Measurements from ENCODE around the gene EEIG1.

The EEIG1 gene

DNA sequence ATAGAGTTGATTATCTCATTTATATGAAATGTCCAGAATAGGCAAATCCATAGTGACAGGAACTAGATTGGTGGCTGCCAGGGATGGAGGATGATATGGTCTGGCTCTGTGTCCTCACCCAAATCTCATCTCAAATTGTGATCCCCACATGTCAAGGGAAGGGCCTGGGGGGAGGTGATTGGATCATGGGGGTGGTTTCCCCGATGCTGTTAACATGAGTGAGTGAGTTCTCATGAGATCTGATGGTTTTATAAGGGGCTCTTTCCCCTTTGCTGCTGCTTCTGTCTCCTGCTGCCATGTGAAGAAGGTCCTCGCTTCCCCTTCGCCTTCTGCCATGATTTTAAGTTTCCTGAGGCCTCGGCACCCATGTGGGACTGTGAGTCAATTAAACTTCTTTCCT lies 21.4 kb downstream of the EEIG1 start:
- H3K4me3 Mint-ChIP-seq = no peak overlapping the region
- TF ChIP-seq, protein P1, sequence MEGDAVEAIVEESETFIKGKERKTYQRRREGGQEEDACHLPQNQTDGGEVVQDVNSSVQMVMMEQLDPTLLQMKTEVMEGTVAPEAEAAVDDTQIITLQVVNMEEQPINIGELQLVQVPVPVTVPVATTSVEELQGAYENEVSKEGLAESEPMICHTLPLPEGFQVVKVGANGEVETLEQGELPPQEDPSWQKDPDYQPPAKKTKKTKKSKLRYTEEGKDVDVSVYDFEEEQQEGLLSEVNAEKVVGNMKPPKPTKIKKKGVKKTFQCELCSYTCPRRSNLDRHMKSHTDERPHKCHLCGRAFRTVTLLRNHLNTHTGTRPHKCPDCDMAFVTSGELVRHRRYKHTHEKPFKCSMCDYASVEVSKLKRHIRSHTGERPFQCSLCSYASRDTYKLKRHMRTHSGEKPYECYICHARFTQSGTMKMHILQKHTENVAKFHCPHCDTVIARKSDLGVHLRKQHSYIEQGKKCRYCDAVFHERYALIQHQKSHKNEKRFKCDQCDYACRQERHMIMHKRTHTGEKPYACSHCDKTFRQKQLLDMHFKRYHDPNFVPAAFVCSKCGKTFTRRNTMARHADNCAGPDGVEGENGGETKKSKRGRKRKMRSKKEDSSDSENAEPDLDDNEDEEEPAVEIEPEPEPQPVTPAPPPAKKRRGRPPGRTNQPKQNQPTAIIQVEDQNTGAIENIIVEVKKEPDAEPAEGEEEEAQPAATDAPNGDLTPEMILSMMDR (IDR thresholded peaks at IDR 0.05; ENCODE audit: unreplicated experiment in 3 of 3) = no peak
- peaks cover 11% of the 10 kb centered on the region for H3K36me3 Mint-ChIP-seq (ENCODE audit: low read depth)
- peaks cover 2% of the 10 kb centered on the region for H3K9me3 Mint-ChIP-seq
- H3K4me1 Mint-ChIP-seq = peaks cover 56% of the 10 kb centered on the region
- peak overlapping the region in 2 of 3 experiments; percentile 27 to 59 for H3K27ac Mint-ChIP-seq
- H3K27me3 Mint-ChIP-seq (ENCODE audit: low read depth) = no peaks in the 10 kb centered on the region

DNA sequence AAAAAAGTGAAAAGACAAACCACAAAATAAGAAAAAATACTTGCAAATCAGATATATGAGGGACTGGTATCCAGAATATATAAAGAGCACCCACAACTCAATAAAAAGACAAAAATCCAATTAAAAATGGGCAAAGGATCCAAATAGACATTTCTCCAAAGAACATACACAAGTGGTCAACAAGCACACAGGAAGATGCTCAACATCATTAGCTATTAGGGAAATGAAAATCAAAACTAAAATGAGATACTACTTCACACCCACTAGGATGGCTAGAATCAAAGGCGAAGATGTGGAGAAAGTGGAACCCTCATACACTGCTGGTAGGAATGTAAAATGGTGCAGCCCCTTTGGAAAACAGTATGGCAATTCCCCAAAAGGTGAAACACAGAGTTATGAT lies 22.1 kb downstream of the EEIG1 start:
- Mint-ChIP-seq H3K36me3 (ENCODE audit: low read depth) (peaks cover 11% of the 10 kb centered on the region), H3K27ac (peak overlapping the region in 2 of 3 experiments; percentile 27 to 59), H3K27me3 (ENCODE audit: low read depth) (no peaks in the 10 kb centered on the region), H3K4me1 (peaks cover 54% of the 10 kb centered on the region), H3K4me3 (no peak overlapping the region), H3K9me3 (peaks cover 2% of the 10 kb centered on the region)
- TF ChIP-seq, protein P1 (IDR thresholded peaks at IDR 0.05; ENCODE audit: unreplicated experiment in 3 of 3) = no peak

DNA sequence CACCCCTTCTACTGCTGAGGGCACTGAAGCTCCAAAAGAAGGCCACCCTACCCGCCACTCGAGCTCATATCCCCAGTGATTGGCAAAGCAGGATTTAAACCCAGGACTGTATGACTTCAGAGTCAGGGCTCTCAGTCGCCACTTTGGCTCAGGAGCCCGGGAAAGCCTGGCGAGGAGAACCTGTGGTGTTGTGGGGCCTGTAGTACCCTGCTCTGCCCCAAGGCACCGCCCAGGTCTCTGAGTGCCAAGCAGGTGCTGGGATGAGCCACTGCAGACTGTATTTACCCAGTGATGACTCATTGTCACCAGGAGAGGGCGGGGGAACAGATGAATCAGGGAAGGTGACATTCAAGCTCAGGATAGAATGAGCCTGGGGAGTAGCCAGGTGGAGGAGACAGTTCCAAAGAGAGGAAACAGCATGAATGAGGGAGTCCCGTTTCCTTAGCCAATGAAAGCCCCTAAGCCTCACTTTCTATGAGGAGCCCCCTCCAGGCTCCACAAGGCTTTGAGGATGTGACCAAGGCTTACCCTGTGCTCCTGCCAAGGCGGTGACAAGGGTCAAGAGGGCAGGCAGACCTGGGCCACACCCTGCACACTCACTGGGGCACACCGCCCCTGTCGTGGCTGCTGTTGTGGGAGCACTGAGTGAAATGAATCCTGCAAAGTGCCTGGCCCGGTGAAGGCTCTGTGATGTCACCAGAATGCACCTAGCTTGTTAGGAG lies 25.3 kb downstream of the EEIG1 start:
- peaks cover 2% of the 10 kb centered on the region for H3K9me3 Mint-ChIP-seq
- TF ChIP-seq, protein P1 (IDR thresholded peaks at IDR 0.05; ENCODE audit: unreplicated experiment in 3 of 3) = no peak
- H3K27ac Mint-ChIP-seq = no peak overlapping the region
- H3K4me1 Mint-ChIP-seq = peaks cover 36% of the 10 kb centered on the region
- H3K36me3 Mint-ChIP-seq (ENCODE audit: low read depth) = peaks cover 8% of the 10 kb centered on the region
- H3K27me3 Mint-ChIP-seq (ENCODE audit: low read depth) = no peaks in the 10 kb centered on the region
- no peak overlapping the region for H3K4me3 Mint-ChIP-seq

DNA sequence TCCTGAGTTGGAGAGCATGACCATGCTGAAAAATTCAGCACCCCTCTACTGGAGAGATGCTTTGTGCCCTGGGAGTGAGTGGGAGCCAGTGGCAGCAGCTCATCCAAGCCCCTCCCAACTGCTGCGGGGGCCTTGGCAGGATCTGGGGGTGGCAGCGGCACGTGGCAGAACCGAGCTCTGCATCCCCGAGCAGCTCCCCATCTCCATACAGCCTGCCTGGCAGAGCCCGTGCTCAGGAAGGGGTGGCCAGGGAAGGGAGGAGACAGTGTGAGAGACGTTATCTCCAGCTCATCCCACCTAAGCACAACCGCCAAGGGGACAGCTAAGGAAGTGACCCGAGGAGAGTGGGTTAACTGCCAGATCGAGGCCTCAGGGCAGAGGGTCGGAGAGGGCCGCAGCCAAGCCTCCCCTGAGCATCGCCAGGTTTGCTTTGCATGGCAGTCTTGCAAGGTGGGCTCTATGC lies 25.9 kb downstream of the EEIG1 start:
- Mint-ChIP-seq H3K27ac (no peak overlapping the region), H3K9me3 (peaks cover 2% of the 10 kb centered on the region), H3K4me3 (no peak overlapping the region), H3K4me1 (peaks cover 36% of the 10 kb centered on the region), H3K27me3 (ENCODE audit: low read depth) (no peaks in the 10 kb centered on the region), H3K36me3 (ENCODE audit: low read depth) (peaks cover 8% of the 10 kb centered on the region)
- TF ChIP-seq, protein P1 (IDR thresholded peaks at IDR 0.05; ENCODE audit: unreplicated experiment in 3 of 3) = no peak

DNA sequence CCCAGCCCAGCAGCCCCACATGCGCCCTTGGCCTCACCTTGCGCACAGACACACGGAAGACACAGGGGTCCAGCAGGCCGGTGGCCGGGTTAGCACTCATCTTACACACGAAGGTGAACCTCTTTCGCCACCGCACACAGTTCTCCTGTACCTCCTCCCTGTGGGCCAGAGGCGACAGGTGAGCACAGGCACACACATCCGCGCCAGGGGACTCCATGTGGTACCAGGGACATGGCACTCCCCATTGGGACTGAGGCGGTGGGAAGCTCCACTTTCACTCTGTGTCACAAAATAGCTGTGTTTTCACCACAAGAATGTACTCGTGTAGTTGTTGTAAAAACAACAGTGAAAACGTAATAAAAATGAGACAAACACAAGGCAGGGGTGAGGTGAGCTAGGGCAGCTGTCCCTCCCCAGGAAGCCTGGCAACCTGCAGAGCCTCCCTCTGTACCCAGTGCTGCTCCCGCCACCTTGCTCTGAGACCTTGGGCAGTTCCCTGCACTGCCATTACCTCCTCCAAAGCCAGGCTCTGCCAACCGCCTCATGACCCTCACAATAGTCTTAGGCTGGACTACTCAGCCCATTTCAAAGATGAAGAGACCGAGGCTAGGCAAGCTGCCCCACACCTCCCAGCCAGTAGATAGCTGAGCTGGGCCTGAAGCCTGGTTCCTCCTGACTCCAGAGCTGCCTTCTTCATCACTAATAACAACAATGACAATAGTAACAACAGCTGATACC lies 26.9 kb downstream of the EEIG1 start:
- Mint-ChIP-seq H3K9me3 (peaks cover 2% of the 10 kb centered on the region), H3K27me3 (ENCODE audit: low read depth) (no peaks in the 10 kb centered on the region), H3K4me3 (no peak overlapping the region), H3K4me1 (peaks cover 27% of the 10 kb centered on the region), H3K27ac (no peak overlapping the region), H3K36me3 (ENCODE audit: low read depth) (peaks cover 4% of the 10 kb centered on the region)
- TF ChIP-seq, protein P1 (IDR thresholded peaks at IDR 0.05; ENCODE audit: unreplicated experiment in 3 of 3) = no peak
